NK-92 treated with Interleukin-12 subunit alpha and Interleukin-12 subunit beta, amount 100 ng/mL, for 24 hours (cell line): ENCODE results near the gene TPP2.

Experiments used
- DNase-seq: peaks from one replicate; lab custom pipeline; 2025; lab: John Stamatoyannopoulos, UW

Gene TPP2

DNA sequence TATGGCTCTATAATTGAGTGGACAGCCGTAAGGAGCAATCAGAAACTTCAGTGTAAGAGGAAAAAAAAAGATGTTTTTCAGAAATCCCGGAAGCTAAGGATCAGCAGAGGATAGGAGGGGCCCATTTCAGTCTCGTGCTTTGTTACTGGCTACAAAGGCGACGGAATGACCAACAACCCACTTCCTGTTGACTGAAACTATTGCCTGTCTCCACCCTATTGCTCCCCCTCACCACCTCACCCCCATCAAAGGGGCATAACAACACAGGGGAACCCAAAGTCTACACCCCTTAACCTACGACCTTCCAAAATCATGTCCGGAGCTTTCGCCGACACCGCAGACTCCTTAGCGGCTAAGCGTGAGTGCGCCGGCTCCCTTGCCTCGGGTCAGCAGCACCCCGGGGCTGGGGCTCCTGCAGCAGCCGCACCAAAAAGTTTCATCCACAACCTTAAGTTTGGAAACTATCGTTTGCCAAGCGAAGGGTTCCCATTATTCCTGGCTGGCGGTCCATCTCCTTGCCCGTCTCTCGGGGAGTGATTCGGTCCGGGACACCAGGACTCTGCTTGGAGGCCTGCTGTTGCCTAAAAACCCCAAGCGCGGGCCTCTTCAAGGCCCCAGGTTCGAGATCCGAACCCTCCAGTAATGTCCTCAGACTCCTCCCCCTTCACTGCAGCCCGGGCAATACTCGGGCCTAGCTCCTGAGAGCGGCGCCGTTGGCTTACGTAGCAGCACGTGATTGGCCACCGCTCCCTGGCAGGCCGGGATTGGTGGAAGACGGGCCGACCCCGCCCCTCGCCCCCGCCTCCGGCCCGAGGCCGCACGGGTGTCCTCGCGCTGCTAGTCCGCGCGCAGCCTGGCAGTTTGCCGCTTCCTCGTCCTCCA, at the start of gene TPP2:
Gene TPP2, plus strand, starts transcription at position 840 of the 882 bp plus-strand sequence. CDS start 53 bp downstream, outside the sequence.
- DNase-seq, result peak; percentile 97

DNA sequence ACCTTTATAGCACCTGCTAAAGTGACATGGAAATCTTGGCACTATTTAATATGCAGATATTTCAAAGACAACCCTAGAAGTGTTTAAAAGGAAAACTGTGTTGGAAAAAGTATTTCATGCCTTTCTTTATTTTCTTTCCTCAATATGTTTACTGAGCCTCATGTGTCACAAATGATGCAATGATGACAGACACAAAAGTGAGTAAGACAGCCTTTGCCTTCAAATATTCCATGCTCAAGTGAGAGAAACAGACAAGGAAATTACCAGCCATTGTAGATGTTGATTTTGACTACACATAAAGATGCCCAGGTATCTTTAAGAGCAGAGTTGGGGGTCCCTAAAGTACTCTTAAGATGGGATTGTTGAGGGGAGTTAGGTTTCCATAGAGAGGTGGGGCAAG, 48.0 kb upstream of the TPP2 start:
- no peak for DNase-seq

GRCh38 chr13:102550507-102550906, 46.3 kb upstream of the TPP2 start:
- no peak for DNase-seq

GRCh38 chr13:102555914-102556553, 40.8 kb upstream of the TPP2 start:
- DNase-seq, result no peak

DNA sequence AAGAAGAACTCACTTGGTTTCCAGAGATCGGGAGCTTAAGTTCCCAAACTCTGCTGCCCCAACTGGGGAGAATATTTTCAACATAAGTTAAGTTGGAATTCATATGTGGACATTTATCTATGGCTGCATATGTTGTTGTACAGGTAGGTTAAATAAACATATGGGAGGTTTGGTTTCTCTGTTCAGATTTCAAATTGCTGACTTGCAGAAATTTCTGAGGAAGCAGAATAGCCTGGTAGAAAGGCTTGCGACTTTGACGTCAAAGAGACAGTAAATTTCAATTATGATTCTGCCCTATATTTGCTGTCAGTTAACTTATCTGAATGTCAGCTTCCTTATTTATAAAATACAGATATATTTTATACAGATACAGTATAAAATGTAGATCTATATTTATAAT, 40.0 kb upstream of the TPP2 start:
- no peak for DNase-seq

- DNase-seq, result no peak
These were observed 38.8 kb upstream of the TPP2 start for GRCh38 chr13:102558029-102558428.

DNA sequence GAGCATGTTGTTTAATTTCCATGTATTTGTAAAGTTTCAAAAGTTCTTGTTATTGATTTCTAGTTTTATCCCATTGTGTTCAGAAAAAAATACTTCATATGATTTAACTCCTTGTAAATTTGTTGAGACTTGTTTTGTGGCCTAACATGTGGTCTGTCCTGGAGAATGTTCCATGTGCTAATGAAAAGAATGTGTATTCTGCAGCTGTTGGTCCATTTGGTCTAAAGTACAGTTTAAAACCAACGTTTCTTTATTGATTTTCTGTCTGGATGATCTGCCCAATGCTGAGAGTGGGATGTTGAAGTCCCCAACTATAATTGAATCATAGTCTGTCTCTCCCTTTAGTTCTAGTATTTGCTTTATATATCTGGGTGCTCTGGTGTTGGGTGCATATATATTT, 34.9 kb upstream of the TPP2 start:
- no peak for DNase-seq

GRCh38 chr13:102563267-102563666, 33.5 kb upstream of the TPP2 start:
- no peak for DNase-seq

DNA sequence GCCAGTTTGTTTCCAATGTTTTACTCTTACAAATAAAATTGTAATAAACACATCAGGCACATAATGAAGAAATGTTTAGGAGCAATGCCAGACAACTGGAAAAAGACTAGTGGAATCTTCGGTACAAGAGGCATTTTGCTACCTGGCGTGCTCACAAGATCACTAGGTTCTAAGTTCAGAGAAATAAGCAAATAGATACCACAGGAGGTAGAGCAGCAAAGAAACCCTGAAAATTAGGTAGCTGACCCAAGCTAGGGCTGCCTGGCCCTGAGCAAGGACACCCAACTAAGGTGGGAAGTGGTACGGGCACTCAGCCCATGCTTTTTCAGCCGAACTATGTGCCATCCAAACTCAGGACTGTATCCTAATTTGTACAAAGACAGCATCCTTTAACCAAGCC, 32.2 kb upstream of the TPP2 start:
- no peak for DNase-seq

GRCh38 chr13:102566513-102566912, 30.3 kb upstream of the TPP2 start:
- DNase-seq, result no peak

GRCh38 chr13:102567857-102568256, 28.9 kb upstream of the TPP2 start:
- no peak for DNase-seq

DNA sequence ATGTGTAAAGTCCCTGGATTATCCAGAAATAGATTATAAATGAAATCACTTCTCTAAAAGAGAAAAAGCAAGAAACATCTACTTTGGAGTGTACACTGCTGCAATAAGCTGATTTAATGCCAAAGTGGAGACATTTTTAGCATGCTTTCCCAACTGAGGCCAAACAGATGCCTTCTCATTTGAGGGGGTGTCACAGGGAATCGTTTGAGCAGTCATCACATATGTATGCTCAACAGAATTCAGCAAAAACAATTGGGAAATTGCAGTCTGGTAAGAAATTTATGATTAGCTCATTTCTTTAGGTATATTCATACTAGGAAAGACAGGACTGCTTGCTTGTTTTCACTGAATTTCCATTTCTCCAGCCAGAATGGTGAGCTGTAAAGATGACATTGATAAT, 27.3 kb upstream of the TPP2 start:
- no peak for DNase-seq

DNA sequence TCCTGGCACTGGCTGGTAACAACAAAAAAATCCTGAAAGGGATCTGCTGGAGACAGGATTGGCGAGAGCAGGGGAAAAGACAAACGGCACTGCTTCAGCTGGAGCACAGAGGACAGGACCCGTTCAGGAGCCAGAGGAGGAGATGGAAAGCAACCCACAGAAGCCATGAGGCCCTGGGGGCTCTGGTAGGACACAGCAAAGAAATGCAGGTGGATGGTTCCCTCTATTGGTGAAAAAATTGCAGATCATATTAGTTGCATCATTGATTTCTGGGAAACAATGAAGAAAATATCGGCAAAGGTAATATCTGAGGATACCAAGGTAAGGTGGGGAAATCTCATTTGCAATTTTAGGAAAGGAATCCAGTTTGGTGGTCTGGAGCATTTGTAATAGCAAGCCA, 25.7 kb upstream of the TPP2 start:
- DNase-seq, result no peak

GRCh38 chr13:102572323-102572722, 24.5 kb upstream of the TPP2 start:
- DNase-seq, result no peak

DNA sequence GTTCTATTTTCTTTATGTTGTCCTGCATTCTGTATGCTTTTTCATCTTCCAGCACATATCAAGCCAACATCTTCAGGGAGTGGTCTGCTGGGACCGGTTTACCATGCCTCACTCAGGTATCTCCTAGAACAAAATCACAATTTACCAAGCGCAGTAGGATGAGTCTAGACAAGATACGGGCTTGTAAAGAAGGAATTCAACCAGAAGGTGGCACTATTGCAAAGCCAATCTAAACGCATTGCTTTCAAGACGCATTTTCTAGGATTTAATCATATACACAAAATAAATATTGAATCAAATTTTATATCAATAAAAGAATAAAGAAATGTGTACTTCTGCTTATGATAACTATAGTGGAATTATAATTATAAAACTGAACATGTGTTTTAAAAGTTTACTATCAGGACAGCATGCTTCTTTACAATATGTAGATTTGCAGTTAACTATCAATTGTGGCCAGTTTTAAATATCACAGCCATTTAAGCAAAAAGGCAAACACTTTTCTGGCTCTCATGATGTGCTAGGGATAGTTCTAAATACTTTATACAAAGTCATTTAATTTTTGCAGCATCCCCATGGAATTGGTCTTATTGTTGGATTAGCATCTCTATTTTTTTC, 16.1 kb upstream of the TPP2 start:
- DNase-seq, result no peak

GRCh38 chr13:102582256-102582655, 14.5 kb upstream of the TPP2 start:
- no peak for DNase-seq

- no peak for DNase-seq
These were observed 12.4 kb upstream of the TPP2 start for GRCh38 chr13:102584434-102584833.

GRCh38 chr13:102586615-102587014, 10.2 kb upstream of the TPP2 start:
- no peak for DNase-seq

DNA sequence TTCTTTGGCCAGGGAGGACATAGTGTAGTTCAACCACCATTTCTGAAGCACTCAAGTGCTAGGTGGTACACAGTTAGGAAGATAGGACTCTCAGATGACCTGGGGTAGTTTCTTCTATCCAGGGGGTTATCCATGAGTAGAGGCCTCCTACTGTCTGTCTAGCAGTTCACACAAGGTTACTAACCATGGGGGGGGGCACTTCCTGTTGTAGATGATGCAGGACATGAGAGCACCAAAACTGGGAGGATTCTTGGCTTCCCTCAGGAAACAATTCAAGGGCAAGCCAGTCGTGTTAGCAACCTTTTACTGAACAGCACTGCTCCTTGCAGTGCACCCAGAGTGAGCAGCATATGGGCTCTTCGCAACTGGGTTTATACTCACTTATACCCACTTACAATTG, 8.9 kb upstream of the TPP2 start:
- no peak for DNase-seq

DNA sequence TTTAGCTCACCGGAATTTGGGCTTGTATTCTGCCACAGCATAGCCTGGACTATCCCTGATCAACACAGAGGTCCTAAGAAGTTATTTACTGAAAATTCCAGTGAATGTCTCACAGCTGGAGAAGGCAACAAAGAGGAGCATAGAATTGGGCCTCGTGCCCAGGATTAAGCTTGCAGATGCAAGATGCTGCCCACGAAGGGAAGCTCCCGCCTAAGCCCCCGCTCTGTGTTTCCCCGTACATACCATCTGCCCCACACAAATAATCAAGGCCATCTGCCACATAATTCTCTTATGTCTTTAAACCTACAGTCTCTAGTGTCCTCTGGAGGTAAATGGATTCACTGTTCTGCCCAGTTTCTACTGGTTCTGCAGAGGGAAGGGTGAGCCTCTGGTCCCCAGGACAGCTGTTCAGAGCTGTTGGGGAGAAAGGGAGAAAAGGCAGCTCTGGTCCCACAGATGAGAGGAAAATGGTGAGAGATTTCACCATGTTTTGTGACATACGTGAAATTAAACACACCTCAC, 7.4 kb upstream of the TPP2 start:
- DNase-seq, result no peak

GRCh38 chr13:102591988-102592781, 4.6 kb upstream of the TPP2 start:
- peak; percentile 69 for DNase-seq

DNA sequence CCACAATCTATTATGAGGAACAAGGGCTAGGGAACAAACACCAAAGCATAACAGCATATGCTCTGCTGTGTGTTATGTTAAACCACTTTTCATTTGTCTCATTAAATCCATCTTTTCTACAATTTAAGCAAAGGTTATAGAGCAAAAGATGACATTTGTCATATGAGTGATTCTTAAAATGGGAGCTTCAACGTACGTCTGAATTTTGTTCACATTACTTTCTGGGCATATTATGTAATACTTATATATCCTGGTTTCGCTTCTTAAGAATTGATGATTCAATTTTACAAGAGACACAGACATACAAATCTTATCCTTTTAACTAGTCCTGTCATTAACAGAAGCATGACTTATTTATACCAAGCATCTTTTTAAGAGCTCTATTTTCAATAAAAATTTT, 3.3 kb upstream of the TPP2 start:
- no peak for DNase-seq
